Omental fat pad (tissue), 4 donors: ENCODE measurements around the gene EIF5A. TPM values are rescaled to one million over a fixed set of nuclear protein-coding genes. Genes with fewer than 3 reads are reported as not detected.

Experiments used
- ATAC-seq: fragments of 150-250 bp; one replicate; pipeline ENCODE4 v1.9.1; 2016; ENCODE audit warnings: mild to moderate bottlenecking, moderate library complexity; ENCODE audit not compliant: low FRiP score
- DNase-seq: peaks from one replicate; pipeline ENCODE4 v3.0.0-alpha.2; 2019; ENCODE audit warnings: low spot score
- CTCF ChIP-seq, 3 donors: fragments of 450-650 bp; IDR thresholded peaks; one replicate each; pipeline ENCODE4 v1.5.1; 2016 to 2017; ENCODE audit warnings: antibody characterized with exemption in 3 of 3, mild to moderate bottlenecking in 3 of 3, moderate library complexity in 2 of 3
- total RNA-seq, 4 donors: library from RNA; depleted of rRNA; stranded (reverse); fragments of >200 nt; gene quantifications; one replicate each; pipeline ENCODE4 v1.1.0, GENCODE V29; 2016

EIF5A gene
- total RNA-seq, 4 donors from 2014 or later = 127 to 408 (median 282) TPM

GRCh38 chr17:7293816-7294613 is 13.4 kb upstream of the EIF5A start:
- DNase-seq (no peak), ATAC-seq (peak; percentile 1)
- no peak for TF ChIP-seq CTCF (IDR thresholded peaks at IDR 0.05)

GRCh38 chr17:7294614-7295153 is 12.7 kb upstream of the EIF5A start, which contains the start of gene YBX2:
TSS of gene YBX2 (minus strand) at chr17:7294639. CDS start at chr17:7294500, 139 bp downstream.
- no peak for TF ChIP-seq CTCF (IDR thresholded peaks at IDR 0.05)
- DNase-seq = peak; percentile 37
- peak; percentile 36 for ATAC-seq

GRCh38 chr17:7295230-7296180 is 11.9 kb upstream of the EIF5A start:
- TF ChIP-seq CTCF (IDR thresholded peaks at IDR 0.05) = no peak
- no peak for DNase-seq
- no peak for ATAC-seq

GRCh38 chr17:7296189-7296861 is 11.1 kb upstream of the EIF5A start:
- TF ChIP-seq CTCF (IDR thresholded peaks at IDR 0.05) = peak in 2 of 3 donors; percentile 54 to 95
- DNase-seq (no peak), ATAC-seq (peak; percentile 73)

GRCh38 chr17:7304179-7304578 is 3.2 kb upstream of the EIF5A start:
- DNase-seq (no peak), ATAC-seq (no peak)
- no peak for TF ChIP-seq CTCF (IDR thresholded peaks at IDR 0.05)
